HEK293T (cell line): ENCODE results near the gene HSP90AB1.

Experiments
- CTCF ChIA-PET: fragments of 350-600 bp; formaldehyde crosslinking; extraction: SDS; loops from one replicate; lab custom pipeline; 2021; ENCODE audit warnings: antibody characterized with exemption, inconsistent platforms; lab: Yijun Ruan, JAX
- POLR2A ChIA-PET: fragments of 350-600 bp; formaldehyde crosslinking; extraction: SDS; loops from one replicate; lab custom pipeline; 2020; ENCODE audit warnings: antibody characterized with exemption, inconsistent platforms; lab: Yijun Ruan, JAX
- DNase-seq: peaks from one replicate; pipeline ENCODE4 v3.0.0; 2012; ENCODE audit warnings: mixed read lengths; ENCODE audit errors: extremely low spot score
- ARNT ChIP-seq: fragments of 450-650 bp; IDR thresholded peaks from 2 replicates; pipeline ENCODE4 v1.6.1; 2017; ENCODE audit warnings: mild to moderate bottlenecking
- BHLHE40 ChIP-seq: fragments of 450-650 bp; IDR thresholded peaks from 2 replicates; pipeline ENCODE4 v1.6.1; 2016; ENCODE audit warnings: mild to moderate bottlenecking, moderate library complexity, borderline replicate concordance
- CTBP1 ChIP-seq: fragments of 450-650 bp; IDR thresholded peaks from 2 replicates; pipeline ENCODE4 v1.6.1; 2016; ENCODE audit warnings: borderline replicate concordance
- ELF4 ChIP-seq: fragments of 450-650 bp; IDR thresholded peaks from 2 replicates; pipeline ENCODE4 v1.6.1; 2017; ENCODE audit warnings: antibody characterized with exemption
- FOXA1 ChIP-seq: fragments of 450-650 bp; IDR thresholded peaks from 2 replicates; pipeline ENCODE4 v1.6.1; 2016; ENCODE audit warnings: mild to moderate bottlenecking
- FOXK2 ChIP-seq: fragments of 450-650 bp; IDR thresholded peaks from 2 replicates; pipeline ENCODE4 v1.6.1; 2016; ENCODE audit warnings: mild to moderate bottlenecking
- FOXM1 ChIP-seq: fragments of 450-650 bp; IDR thresholded peaks from 2 replicates; pipeline ENCODE4 v1.6.1; 2017; ENCODE audit warnings: mild to moderate bottlenecking, borderline replicate concordance
- HDGF ChIP-seq: fragments of 450-650 bp; IDR thresholded peaks from 2 replicates; pipeline ENCODE4 v1.6.1; 2017; ENCODE audit warnings: antibody characterized with exemption, borderline replicate concordance
- L3MBTL2 ChIP-seq: fragments of 450-650 bp; conservative IDR thresholded peaks from 2 replicates; pipeline ENCODE4 v1.6.1; 2016; ENCODE audit warnings: mild to moderate bottlenecking
- LEF1 ChIP-seq: fragments of 450-650 bp; IDR thresholded peaks from 2 replicates; pipeline ENCODE4 v1.6.1; 2017; ENCODE audit warnings: mild to moderate bottlenecking, borderline replicate concordance
- NFRKB ChIP-seq: fragments of 450-650 bp; IDR thresholded peaks from 2 replicates; pipeline ENCODE4 v1.6.1; 2016; ENCODE audit warnings: mild to moderate bottlenecking, moderate library complexity
- SP1 ChIP-seq: fragments of 450-650 bp; IDR thresholded peaks from 2 replicates; pipeline ENCODE4 v1.6.1; 2017
- SUZ12 ChIP-seq: fragments of 450-650 bp; IDR thresholded peaks from 2 replicates; pipeline ENCODE4 v1.6.1; 2016; ENCODE audit warnings: mild to moderate bottlenecking
- TARDBP ChIP-seq: fragments of 450-650 bp; IDR thresholded peaks from 2 replicates; pipeline ENCODE4 v1.6.1; 2016
- ZNF384 ChIP-seq: fragments of 450-650 bp; IDR thresholded peaks from 2 replicates; pipeline ENCODE4 v1.6.1; 2016
- TF ChIP-seq, protein P1 (sequence below): fragments of 450-650 bp; IDR thresholded peaks from 2 replicates; pipeline ENCODE4 v1.6.1; 2016

The HSP90AB1 gene

DNA sequence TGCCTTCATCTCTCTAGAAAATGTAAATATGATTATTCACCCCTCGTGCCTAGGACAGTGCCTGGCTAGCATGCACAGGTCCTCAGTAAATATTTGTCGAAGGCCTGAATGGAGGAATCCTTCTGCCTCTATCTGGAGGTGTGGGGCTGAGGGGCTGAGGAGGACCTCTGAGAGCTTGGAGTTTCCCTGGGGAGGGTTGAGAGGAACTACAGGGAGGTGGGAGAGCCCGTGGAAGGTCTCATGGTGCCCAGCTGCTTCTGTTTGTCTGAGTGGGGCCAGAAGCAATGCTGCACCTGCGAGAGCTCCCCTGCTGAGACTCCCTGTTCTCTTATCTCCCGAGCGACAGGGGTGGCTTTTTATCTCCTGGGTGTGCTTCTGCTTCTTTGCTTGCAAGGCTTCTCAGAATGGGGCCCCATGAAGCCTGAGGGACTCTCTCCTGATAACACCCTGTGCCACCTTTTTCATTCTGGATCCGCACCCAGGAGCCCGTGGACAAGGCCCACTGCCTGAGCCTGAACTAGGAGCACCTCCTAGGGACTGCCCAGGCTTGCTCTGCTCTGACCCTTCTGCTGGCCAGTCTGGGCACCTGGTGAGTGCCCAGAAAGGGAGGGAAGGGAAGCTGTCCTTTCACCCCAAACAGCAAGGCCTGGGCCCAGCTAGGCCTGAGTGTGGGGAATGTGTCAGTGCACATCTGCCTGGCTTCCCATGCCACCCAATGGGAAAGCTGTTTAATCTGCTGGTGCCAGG lies 21.1 kb upstream of the HSP90AB1 start:
- DNase-seq: no peak
- ChIA-PET CTCF (interaction anchor here (0.9 to 2.6 kb wide), 3 partner anchors 9 to 101 kb away, joined by 3 to 14 read pairs (median 6); no protein-coding TSS in a partner anchor), POLR2A (interaction anchor here (1.1 to 8.0 kb wide), 2 partner anchors 9 to 21 kb away, joined by 3 to 65 read pairs; partner anchors contain the start of gene HSP90AB1)
- TF ChIP-seq BHLHE40 (no peak), TARDBP (no peak), ELF4 (no peak), ARNT (no peak), L3MBTL2 (no peak), FOXA1 (no peak)
- TF ChIP-seq, protein P1, sequence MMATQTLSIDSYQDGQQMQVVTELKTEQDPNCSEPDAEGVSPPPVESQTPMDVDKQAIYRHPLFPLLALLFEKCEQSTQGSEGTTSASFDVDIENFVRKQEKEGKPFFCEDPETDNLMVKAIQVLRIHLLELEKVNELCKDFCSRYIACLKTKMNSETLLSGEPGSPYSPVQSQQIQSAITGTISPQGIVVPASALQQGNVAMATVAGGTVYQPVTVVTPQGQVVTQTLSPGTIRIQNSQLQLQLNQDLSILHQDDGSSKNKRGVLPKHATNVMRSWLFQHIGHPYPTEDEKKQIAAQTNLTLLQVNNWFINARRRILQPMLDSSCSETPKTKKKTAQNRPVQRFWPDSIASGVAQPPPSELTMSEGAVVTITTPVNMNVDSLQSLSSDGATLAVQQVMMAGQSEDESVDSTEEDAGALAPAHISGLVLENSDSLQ: no peak

DNA sequence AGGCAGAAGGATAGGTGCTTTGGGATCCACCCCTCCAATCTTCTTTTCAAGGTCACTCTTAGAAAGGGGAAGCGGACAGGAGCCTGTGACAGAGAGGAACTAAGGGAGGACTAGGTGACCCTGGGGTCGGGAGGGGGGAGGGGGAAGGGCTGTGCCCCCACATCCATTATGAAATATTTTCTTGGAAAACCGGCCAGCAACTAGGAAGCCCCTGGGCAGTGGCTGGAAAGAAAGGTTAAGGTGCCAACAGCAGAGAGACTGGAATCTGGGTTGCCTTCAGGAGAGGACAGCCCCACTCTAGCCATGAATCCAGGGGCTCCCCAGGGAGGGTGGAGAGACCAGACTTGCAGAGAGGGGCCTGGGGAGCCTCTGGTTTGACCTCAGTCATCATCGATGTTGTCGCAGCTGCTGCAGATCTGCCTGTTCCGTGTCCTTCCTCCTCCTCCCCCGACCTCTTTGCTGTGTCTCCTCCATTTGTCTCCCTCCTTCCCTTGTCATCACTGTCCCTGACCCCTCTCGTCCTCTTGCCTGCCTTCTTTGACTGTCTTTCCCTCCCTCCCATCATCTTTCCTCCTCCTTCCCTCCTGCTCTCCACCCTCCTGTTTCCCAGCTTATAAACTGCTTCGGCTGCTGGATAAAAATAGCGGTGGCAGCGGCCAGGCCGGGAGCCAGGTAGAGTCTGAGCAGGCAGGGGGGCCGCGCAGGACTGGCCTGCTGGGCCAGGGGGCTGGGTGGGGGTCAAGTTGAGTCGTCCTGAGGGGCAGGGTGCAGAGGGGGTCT lies 20.3 kb upstream of the HSP90AB1 start:
- POLR2A ChIA-PET: interaction anchor here (1.6 to 8.0 kb wide), 2 partner anchors 11 to 20 kb away, joined by 4 to 65 read pairs; partner anchors contain the start of gene HSP90AB1
- no peak for TF ChIP-seq BHLHE40
- TF ChIP-seq HDGF: no peak
- TF ChIP-seq LEF1: no peak
- TF ChIP-seq CTBP1: no peak
- TF ChIP-seq TARDBP: no peak
- no peak for TF ChIP-seq SUZ12
- TF ChIP-seq FOXK2: no peak
- no peak for TF ChIP-seq NFRKB
- no peak for TF ChIP-seq SP1
- TF ChIP-seq FOXM1: no peak
- TF ChIP-seq ELF4: no peak
- TF ChIP-seq FOXA1: no peak
- no peak for DNase-seq
- CTCF ChIA-PET: interaction anchor here (1.2 to 1.8 kb wide), 2 partner anchors 9 to 30 kb away, joined by 3 to 6 read pairs; partner anchors contain the start of gene SLC35B2

- ChIA-PET CTCF (interaction anchor here (1.2 to 1.8 kb wide), 2 partner anchors 9 to 30 kb away, joined by 3 to 6 read pairs; partner anchors contain the start of gene SLC35B2), POLR2A (interaction anchor here (1.6 to 8.0 kb wide), 2 partner anchors 10 to 19 kb away, joined by 4 to 65 read pairs; partner anchors contain the start of gene HSP90AB1)
- TF ChIP-seq ELF4: no peak
- no peak for TF ChIP-seq FOXK2
- TF ChIP-seq ARNT: no peak
- TF ChIP-seq SP1: no peak
- TF ChIP-seq FOXA1: no peak
- no peak for TF ChIP-seq ZNF384
- no peak for TF ChIP-seq L3MBTL2
- no peak for DNase-seq
These were observed 19.6 kb upstream of the HSP90AB1 start for GRCh38 chr6:44227148-44227793.

DNA sequence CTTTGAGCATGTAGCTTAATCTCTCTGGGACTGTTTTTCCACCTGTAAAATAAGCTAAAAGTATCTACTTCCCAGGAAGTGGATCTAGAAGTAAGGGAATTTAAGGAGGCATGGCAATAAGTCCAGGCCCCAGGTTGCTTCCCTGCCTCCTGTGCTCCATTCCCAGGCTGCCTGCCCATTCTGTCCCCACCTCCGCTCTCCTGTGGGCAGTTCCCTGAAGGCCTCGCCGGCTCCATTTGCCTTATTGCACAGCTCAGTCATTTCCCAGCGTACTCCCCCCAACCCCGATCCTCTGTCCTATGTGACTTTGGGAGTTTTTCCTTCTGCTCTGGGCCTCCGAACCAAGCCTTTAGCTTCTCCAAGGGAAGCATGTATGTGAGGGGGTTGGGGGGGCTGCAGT lies 18.9 kb upstream of the HSP90AB1 start:
- no peak for TF ChIP-seq L3MBTL2
- TF ChIP-seq TARDBP: no peak
- TF ChIP-seq NFRKB: no peak
- no peak for TF ChIP-seq ZNF384
- no peak for TF ChIP-seq ELF4
- TF ChIP-seq FOXM1: no peak
- TF ChIP-seq LEF1: no peak
- no peak for TF ChIP-seq FOXA1
- TF ChIP-seq, protein P1: no peak
- TF ChIP-seq SP1: no peak
- TF ChIP-seq ARNT: no peak
- no peak for TF ChIP-seq HDGF
- TF ChIP-seq FOXK2: no peak
- no peak for TF ChIP-seq CTBP1
- TF ChIP-seq BHLHE40: no peak
- no peak for TF ChIP-seq SUZ12
- ChIA-PET POLR2A (interaction anchor here (1.6 to 8.0 kb wide), 2 partner anchors 9 to 18 kb away, joined by 4 to 65 read pairs; partner anchors contain the start of gene HSP90AB1), CTCF (no interaction called here)

DNA sequence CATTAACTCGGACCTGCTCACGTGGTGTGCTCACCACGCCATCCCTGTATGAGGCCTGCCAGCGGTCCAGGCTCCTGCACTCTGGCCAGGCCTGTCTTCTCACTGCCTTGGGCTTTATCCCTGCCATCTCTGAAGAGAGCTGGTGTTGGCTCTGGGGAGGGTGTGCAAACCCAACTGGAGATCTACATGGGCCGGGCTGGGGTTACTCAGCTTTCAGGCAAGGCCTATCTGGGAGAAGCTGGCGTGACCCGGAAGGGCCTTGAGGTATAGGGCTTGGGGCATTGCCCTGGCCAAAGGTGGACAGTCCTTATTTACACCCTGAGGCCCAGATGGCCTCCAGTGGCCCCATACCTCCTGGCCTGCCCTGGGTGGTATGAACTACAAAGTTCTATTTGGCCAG lies 18.5 kb upstream of the HSP90AB1 start:
- ChIA-PET POLR2A (interaction anchor here (1.6 to 8.0 kb wide), 2 partner anchors 9 to 18 kb away, joined by 4 to 65 read pairs; partner anchors contain the start of gene HSP90AB1), CTCF (interaction anchor here (0.6 kb wide), 1 partner anchor 9 kb away, joined by 3 read pairs; no protein-coding TSS in a partner anchor)
- DNase-seq: no peak
- TF ChIP-seq CTBP1: no peak
- no peak for TF ChIP-seq LEF1
- no peak for TF ChIP-seq FOXK2
- no peak for TF ChIP-seq L3MBTL2
- no peak for TF ChIP-seq FOXA1
- no peak for TF ChIP-seq SUZ12
- TF ChIP-seq ELF4: no peak
- no peak for TF ChIP-seq TARDBP
- no peak for TF ChIP-seq SP1
- TF ChIP-seq, protein P1: no peak
- no peak for TF ChIP-seq ZNF384
- TF ChIP-seq HDGF: no peak
- no peak for TF ChIP-seq BHLHE40
- no peak for TF ChIP-seq NFRKB
- no peak for TF ChIP-seq ARNT
- no peak for TF ChIP-seq FOXM1

More for the DNA sequence above, 18.9 kb upstream of the HSP90AB1 start:
- DNase-seq: no peak
